ENCODE measurements around the gene IKZF5. TPM values are rescaled to one million over a fixed set of nuclear protein-coding genes. Genes with fewer than 3 reads are reported as not detected.

IKZF5 gene
- total RNA-seq, 1 donor from 2014 or later, result 9.5 TPM

DNA sequence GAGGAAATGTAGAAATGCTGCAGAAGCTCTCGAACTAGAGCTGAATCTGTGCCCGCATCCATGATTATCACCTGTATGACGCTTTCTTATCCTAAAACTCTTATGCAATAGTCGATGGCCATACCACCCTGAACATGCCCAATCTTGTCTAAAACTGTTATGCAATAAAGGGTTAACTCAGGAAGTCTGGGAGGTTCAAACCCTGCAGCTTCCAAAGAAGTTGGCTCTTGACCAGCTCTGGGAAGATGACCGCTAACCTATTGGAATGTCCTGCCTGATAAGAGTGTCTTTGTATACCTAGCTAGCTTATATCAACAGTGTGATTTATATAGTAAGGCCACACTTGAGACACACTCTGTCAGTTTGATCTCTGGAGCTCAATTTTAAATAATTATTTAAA is 51.1 kb downstream of the IKZF5 start:
- Mint-ChIP-seq H3K9me3 (ENCODE audit: unreplicated experiment) (peaks cover 13% of the 10 kb centered on the region), H3K27ac (ENCODE audit: unreplicated experiment) (no peak overlapping the region), H3K4me1 (ENCODE audit: low read depth, unreplicated experiment) (peaks cover 3% of the 10 kb centered on the region), H3K36me3 (ENCODE audit: unreplicated experiment) (no peaks in the 10 kb centered on the region), H3K4me3 (ENCODE audit: unreplicated experiment) (no peak overlapping the region), H3K27me3 (ENCODE audit: unreplicated experiment) (peaks cover 6% of the 10 kb centered on the region)
- TF ChIP-seq, protein P1, sequence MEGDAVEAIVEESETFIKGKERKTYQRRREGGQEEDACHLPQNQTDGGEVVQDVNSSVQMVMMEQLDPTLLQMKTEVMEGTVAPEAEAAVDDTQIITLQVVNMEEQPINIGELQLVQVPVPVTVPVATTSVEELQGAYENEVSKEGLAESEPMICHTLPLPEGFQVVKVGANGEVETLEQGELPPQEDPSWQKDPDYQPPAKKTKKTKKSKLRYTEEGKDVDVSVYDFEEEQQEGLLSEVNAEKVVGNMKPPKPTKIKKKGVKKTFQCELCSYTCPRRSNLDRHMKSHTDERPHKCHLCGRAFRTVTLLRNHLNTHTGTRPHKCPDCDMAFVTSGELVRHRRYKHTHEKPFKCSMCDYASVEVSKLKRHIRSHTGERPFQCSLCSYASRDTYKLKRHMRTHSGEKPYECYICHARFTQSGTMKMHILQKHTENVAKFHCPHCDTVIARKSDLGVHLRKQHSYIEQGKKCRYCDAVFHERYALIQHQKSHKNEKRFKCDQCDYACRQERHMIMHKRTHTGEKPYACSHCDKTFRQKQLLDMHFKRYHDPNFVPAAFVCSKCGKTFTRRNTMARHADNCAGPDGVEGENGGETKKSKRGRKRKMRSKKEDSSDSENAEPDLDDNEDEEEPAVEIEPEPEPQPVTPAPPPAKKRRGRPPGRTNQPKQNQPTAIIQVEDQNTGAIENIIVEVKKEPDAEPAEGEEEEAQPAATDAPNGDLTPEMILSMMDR (IDR thresholded peaks at IDR 0.05; ENCODE audit: partially characterized antibody, unreplicated experiment), result no peak
- no peak for DNase-seq

DNA sequence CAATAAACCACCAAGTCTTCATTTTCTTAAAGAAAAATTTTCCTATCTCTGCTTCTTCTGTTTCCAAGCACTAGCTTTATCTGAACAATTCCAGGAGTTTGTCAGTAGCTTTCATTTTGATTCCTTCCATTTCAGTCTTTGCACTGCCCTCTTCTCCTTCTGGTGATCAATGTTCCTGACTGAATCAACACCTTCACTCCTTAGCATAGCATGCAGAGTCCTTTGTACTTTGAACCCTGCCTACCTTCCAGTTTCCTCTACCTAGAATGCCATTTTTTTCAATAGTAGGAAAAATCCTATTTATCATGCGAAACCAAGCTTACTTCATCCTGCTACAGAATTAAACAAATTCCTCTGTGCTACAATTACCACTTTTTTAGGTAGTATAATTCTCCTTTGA is 52.7 kb downstream of the IKZF5 start:
- TF ChIP-seq, protein P1 (IDR thresholded peaks at IDR 0.05; ENCODE audit: partially characterized antibody, unreplicated experiment), result no peak
- peaks cover 3% of the 10 kb centered on the region for H3K4me1 Mint-ChIP-seq (ENCODE audit: low read depth, unreplicated experiment)
- H3K9me3 Mint-ChIP-seq (ENCODE audit: unreplicated experiment), result peaks cover 13% of the 10 kb centered on the region
- peaks cover 6% of the 10 kb centered on the region for H3K27me3 Mint-ChIP-seq (ENCODE audit: unreplicated experiment)
- H3K36me3 Mint-ChIP-seq (ENCODE audit: unreplicated experiment), result no peaks in the 10 kb centered on the region
- no peak for DNase-seq
- H3K27ac Mint-ChIP-seq (ENCODE audit: unreplicated experiment), result no peak overlapping the region
- no peak overlapping the region for H3K4me3 Mint-ChIP-seq (ENCODE audit: unreplicated experiment)

DNA sequence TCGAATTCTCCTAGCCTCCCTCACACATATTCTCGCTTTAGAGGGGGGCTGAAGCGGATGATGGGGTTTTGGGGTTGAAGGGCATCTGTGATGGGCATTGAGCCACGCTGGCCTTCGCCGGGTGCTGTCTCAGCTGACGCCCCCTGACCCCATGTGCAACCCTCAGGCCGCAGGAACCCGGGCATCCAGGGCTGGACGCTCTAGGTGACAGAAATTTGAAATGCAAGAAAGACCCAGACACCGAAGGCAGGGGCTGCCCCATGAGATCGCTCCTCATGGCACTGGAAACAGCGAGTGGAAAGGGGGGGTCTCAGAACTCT is 53.9 kb downstream of the IKZF5 start:
- Mint-ChIP-seq H3K27ac (ENCODE audit: unreplicated experiment) (no peak overlapping the region), H3K4me3 (ENCODE audit: unreplicated experiment) (peak overlapping the region; percentile 95), H3K36me3 (ENCODE audit: unreplicated experiment) (no peaks in the 10 kb centered on the region), H3K9me3 (ENCODE audit: unreplicated experiment) (peaks cover 13% of the 10 kb centered on the region), H3K4me1 (ENCODE audit: low read depth, unreplicated experiment) (peaks cover 3% of the 10 kb centered on the region), H3K27me3 (ENCODE audit: unreplicated experiment) (peaks cover 6% of the 10 kb centered on the region)
- TF ChIP-seq, protein P1 (IDR thresholded peaks at IDR 0.05; ENCODE audit: partially characterized antibody, unreplicated experiment), result no peak
- DNase-seq, result no peak

DNA sequence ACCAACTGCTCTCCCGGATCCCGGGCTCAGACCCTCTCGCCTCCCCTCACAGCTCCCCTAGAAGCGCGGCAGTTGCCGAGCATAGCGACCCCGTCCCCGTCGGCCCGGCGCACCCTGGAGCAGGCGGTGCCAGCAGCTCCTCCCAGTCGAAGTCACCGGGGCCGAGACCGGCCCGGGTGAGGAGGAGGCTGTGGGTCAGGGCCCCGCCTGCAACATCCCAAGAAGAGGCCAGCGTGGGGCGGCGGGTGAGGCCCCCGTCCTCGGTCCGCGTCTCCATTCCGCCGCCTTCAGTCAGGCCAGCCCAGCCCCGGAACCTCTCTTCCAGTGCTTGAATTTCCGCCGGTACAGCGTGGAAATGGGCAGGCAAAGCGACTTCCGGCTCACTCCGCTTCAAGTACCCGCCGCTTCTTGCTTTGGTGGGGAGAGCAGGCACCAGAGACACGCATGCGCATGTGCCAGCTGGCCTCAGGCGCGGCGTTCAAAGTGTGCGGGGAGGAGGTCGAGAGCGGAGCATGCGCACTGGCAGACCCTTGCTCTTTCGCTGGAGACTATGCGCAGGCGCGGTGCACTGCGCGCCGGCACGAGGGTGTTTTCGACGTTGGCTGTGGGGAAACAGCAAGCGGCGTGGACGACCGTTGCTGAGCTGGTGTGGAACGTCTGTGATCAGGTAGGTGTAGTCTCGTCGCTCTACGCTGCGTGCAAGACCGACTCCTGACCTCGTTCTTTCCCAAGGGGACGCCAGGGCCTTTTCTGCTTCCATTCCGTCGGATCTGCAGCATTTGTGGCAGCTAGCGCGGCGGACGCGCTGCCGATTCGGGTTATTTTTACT is 54.5 kb downstream of the IKZF5 start, which contains the start of gene C10orf88:
TSS of gene C10orf88 (minus strand) at position 326 of the 829 bp plus-strand sequence. CDS start at position 277, 49 bp downstream.
- H3K27ac Mint-ChIP-seq (ENCODE audit: unreplicated experiment), result peak within 1 kb of the TSS; percentile 36
- H3K36me3 Mint-ChIP-seq (ENCODE audit: unreplicated experiment), result no peaks in the 10 kb centered on the region
- DNase-seq, result peak; percentile 99

DNA sequence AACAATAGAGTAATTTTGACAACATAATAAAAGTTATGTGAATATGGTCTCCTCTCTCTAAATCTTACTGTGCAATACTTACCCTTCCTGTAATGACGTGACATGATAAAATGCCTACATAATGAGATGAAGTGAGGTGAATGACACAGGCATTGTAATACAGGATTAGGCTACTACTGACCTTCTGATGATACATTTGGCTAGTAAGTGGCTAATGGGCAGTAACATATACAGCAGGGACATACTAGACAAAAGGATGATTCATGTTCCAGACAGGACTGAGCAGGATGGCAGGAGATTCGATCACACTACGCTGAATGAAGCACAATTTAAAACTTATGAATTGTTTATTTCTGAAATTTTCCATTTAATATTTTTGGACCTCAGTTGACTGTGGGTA is 59.3 kb downstream of the IKZF5 start:
- peaks cover 4% of the 10 kb centered on the region for H3K9me3 Mint-ChIP-seq (ENCODE audit: unreplicated experiment)
- no peak overlapping the region for H3K27ac Mint-ChIP-seq (ENCODE audit: unreplicated experiment)
- no peak overlapping the region for H3K4me3 Mint-ChIP-seq (ENCODE audit: unreplicated experiment)
- DNase-seq, result no peak
- peaks cover 3% of the 10 kb centered on the region for H3K4me1 Mint-ChIP-seq (ENCODE audit: low read depth, unreplicated experiment)
- H3K36me3 Mint-ChIP-seq (ENCODE audit: unreplicated experiment), result no peaks in the 10 kb centered on the region
- peaks cover 5% of the 10 kb centered on the region for H3K27me3 Mint-ChIP-seq (ENCODE audit: unreplicated experiment)
- TF ChIP-seq, protein P1 (IDR thresholded peaks at IDR 0.05; ENCODE audit: partially characterized antibody, unreplicated experiment), result no peak

More for the DNA sequence above, 54.5 kb downstream of the IKZF5 start, which contains the start of gene C10orf88:
- Mint-ChIP-seq H3K4me1 (ENCODE audit: low read depth, unreplicated experiment) (peaks cover 3% of the 10 kb centered on the region), H3K27me3 (ENCODE audit: unreplicated experiment) (peaks cover 6% of the 10 kb centered on the region), H3K4me3 (ENCODE audit: unreplicated experiment) (peak within 1 kb of the TSS; percentile 95), H3K9me3 (ENCODE audit: unreplicated experiment) (peaks cover 13% of the 10 kb centered on the region)
- TF ChIP-seq, protein P1 (IDR thresholded peaks at IDR 0.05; ENCODE audit: partially characterized antibody, unreplicated experiment), result no peak
